Kidney epithelial cell (primary cell): Measurements from ENCODE around the gene SLC49A3. TPM values are rescaled to one million over a fixed set of nuclear protein-coding genes. Genes with fewer than 3 reads are reported as not detected.
A peak's percentile ranks its signal among the peaks of the same experiment; 100 is the strongest.

Experiments used
- DNase-seq: peaks from one replicate; pipeline ENCODE4 v3.0.0-alpha.2; 2010; ENCODE audit warnings: low read depth
- H3K27me3 ChIP-seq: 2 replicates; pipeline ENCODE4 v1.6.0; 2011; ENCODE audit warnings: low read length; ENCODE audit not compliant: control insufficient read depth, insufficient read depth
- H3K36me3 ChIP-seq: 2 replicates; pipeline ENCODE4 v1.5.1; 2011; ENCODE audit warnings: low read length; ENCODE audit not compliant: control insufficient read depth, insufficient read depth
- H3K4me3 ChIP-seq: 2 replicates; pipeline ENCODE4 v1.5.1; 2011; ENCODE audit warnings: low read depth, mild to moderate bottlenecking, control low read depth, low read length
- total RNA-seq: library from RNA; depleted of rRNA; stranded (reverse); fragments of >200 nt; gene quantifications from 2 replicates; pipeline ENCODE4 v1.2.3, GENCODE V29; 2015
- TF ChIP-seq, protein P1 (sequence below): IDR thresholded peaks from 2 replicates; pipeline ENCODE4 v1.5.1; 2011; ENCODE audit warnings: mild to moderate bottlenecking, moderate library complexity, low read length, control low read depth, inconsistent platforms; ENCODE audit not compliant: insufficient read depth, poor library complexity, severe bottlenecking

The SLC49A3 gene
- total RNA-seq, 1 donor from 2014 or later = 3.4 TPM

GRCh38 chr4:677431-678293 lies 11.3 kb downstream of the SLC49A3 start:
- Histone ChIP-seq H3K4me3 (no peak overlapping the region), H3K27me3 (peaks cover 2% of the 10 kb centered on the region), H3K36me3 (no peaks in the 10 kb centered on the region)
- TF ChIP-seq, protein P1, sequence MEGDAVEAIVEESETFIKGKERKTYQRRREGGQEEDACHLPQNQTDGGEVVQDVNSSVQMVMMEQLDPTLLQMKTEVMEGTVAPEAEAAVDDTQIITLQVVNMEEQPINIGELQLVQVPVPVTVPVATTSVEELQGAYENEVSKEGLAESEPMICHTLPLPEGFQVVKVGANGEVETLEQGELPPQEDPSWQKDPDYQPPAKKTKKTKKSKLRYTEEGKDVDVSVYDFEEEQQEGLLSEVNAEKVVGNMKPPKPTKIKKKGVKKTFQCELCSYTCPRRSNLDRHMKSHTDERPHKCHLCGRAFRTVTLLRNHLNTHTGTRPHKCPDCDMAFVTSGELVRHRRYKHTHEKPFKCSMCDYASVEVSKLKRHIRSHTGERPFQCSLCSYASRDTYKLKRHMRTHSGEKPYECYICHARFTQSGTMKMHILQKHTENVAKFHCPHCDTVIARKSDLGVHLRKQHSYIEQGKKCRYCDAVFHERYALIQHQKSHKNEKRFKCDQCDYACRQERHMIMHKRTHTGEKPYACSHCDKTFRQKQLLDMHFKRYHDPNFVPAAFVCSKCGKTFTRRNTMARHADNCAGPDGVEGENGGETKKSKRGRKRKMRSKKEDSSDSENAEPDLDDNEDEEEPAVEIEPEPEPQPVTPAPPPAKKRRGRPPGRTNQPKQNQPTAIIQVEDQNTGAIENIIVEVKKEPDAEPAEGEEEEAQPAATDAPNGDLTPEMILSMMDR = no peak
- no peak for DNase-seq

- H3K36me3 ChIP-seq = no peaks in the 10 kb centered on the region
- peaks cover 2% of the 10 kb centered on the region for H3K27me3 ChIP-seq
- TF ChIP-seq, protein P1 = no peak
- no peak for DNase-seq
- no peak overlapping the region for H3K4me3 ChIP-seq
These were observed 12.1 kb downstream of the SLC49A3 start for GRCh38 chr4:676871-677235.

DNA sequence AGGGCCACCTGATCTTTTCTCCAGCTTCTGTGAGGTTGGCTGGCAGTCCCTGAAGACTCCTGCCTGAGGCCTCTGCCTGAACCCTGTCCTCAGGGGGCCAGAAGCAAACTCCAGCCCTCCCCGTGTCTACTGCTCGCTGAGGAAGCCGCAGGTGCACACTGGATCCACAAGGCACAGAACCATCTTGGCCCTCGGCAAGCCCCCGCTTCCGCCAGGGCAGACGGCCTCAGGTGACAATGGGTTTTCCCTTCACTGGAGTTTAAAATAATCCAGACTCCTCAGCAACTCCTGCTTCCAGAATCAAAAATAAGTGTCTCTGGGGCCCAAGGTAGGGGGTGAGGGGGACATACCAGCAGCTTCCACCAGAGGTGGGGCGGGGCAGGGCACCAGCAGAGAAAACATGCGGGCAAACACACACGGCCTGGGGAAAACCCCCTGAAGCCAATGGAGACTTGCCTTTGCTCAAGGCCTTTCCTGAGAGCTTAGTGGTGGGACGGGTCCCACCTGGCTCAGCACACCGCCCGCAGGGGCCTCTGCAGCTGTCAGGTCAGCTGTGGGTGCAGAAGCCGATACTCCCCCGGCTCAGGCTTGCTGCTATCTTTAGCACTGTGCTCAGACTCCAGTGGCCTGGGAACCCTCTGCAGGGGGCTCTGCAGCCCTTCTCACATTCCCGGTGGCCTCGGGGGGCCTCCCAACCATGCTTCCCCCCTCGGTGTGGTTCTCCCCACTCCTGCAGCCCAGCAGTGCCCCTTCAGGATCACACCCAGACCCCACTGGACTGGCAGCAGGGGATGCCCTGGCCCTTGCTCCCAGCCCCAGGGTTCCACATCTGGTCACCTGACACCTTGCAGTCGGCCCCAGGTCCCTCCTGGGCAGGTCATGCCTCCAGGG lies 12.7 kb downstream of the SLC49A3 start:
- no peak for DNase-seq
- H3K36me3 ChIP-seq = no peaks in the 10 kb centered on the region
- TF ChIP-seq, protein P1 = no peak
- peaks cover 2% of the 10 kb centered on the region for H3K27me3 ChIP-seq
- H3K4me3 ChIP-seq = no peak overlapping the region

GRCh38 chr4:675036-675882 lies 13.7 kb downstream of the SLC49A3 start:
- Histone ChIP-seq H3K4me3 (peak overlapping the region; percentile 67), H3K36me3 (peaks cover 2% of the 10 kb centered on the region), H3K27me3 (peaks cover 2% of the 10 kb centered on the region)
- TF ChIP-seq, protein P1 = no peak
- no peak for DNase-seq

- TF ChIP-seq, protein P1 = peak; percentile 49
- Histone ChIP-seq H3K27me3 (no peaks in the 10 kb centered on the region), H3K36me3 (peaks cover 2% of the 10 kb centered on the region), H3K4me3 (peak within 1 kb of the TSS; percentile 67)
- DNase-seq = peak; percentile 79
These were observed 14.5 kb downstream of the SLC49A3 start, which contains the start of the genes ATP5ME and MYL5 for GRCh38 chr4:674172-675035. Gene ATP5ME (minus strand): TSS chr4:674276. CDS start chr4:674247, 29 bp downstream. Gene MYL5 (plus strand): TSS chr4:674542. CDS start chr4:678027, 3,485 bp downstream.
